Fibroblast of lung (primary cell): ENCODE measurements around the gene PCDH9. TPM values are rescaled to one million over a fixed set of nuclear protein-coding genes. Genes with fewer than 3 reads are reported as not detected.
A peak's percentile ranks its signal among the peaks of the same experiment; 100 is the strongest.

Experiments used
- DNase-seq, 2 donors: peaks; one replicate each; pipeline versions ENCODE4 v3.0.0 to v3.0.0-alpha.2; 2010; ENCODE audit warnings: low read depth in 2 of 2
- H2AFZ ChIP-seq: 2 replicates; pipeline ENCODE4 v1.5.1; 2012; ENCODE audit warnings: low read length, control low read depth, inconsistent platforms
- H3K27ac ChIP-seq: 2 replicates; pipeline ENCODE4 v1.5.1; 2011; ENCODE audit warnings: low read length, control low read depth; ENCODE audit not compliant: insufficient read depth
- H3K27me3 ChIP-seq: 2 replicates; pipeline ENCODE4 v1.5.1; 2011; ENCODE audit warnings: mild to moderate bottlenecking, low read length; ENCODE audit not compliant: control insufficient read depth, insufficient read depth
- H3K36me3 ChIP-seq: 2 replicates; pipeline ENCODE4 v1.5.1; 2011; ENCODE audit warnings: low read length; ENCODE audit not compliant: control insufficient read depth, insufficient read depth
- H3K4me1 ChIP-seq: 2 replicates; pipeline ENCODE4 v1.5.1; 2011; ENCODE audit warnings: low read length; ENCODE audit not compliant: control insufficient read depth, insufficient read depth; ENCODE audit errors: extremely low read depth
- H3K4me2 ChIP-seq: 2 replicates; pipeline ENCODE4 v1.5.1; 2011; ENCODE audit warnings: low read length, control low read depth; ENCODE audit not compliant: insufficient read depth; ENCODE audit errors: extremely low read depth
- H3K4me3 ChIP-seq, 4 experiments: fragments of 200-600 bp in 1 of 4; sonication (generic) in 1 of 4; replicated peaks in 1 of 4; 2 replicates each; pipeline ENCODE4 v1.5.1; 2011 to 2016; ENCODE audit warnings: low read length in 4 of 4, low read depth in 3 of 4, mild to moderate bottlenecking in 3 of 4, control low read depth in 2 of 4, inconsistent platforms in 1 of 4, mixed read lengths in 1 of 4; ENCODE audit not compliant: insufficient read depth in 1 of 4; ENCODE audit errors: control extremely low read depth in 1 of 4
- H3K79me2 ChIP-seq: 2 replicates; pipeline ENCODE4 v1.5.1; 2012; ENCODE audit warnings: mild to moderate bottlenecking, low read length, inconsistent platforms; ENCODE audit not compliant: control insufficient read depth, insufficient read depth
- H3K9ac ChIP-seq: 2 replicates; pipeline ENCODE4 v1.5.1; 2011; ENCODE audit warnings: mild to moderate bottlenecking, low read length, control low read depth; ENCODE audit not compliant: insufficient read depth
- H3K9me3 ChIP-seq: 2 replicates; pipeline ENCODE4 v1.5.1; 2012; ENCODE audit warnings: low read depth, low read length; ENCODE audit not compliant: control insufficient read depth, insufficient read depth
- H4K20me1 ChIP-seq: 2 replicates; pipeline ENCODE4 v1.5.1; 2011; ENCODE audit warnings: low read length; ENCODE audit not compliant: control insufficient read depth, insufficient read depth; ENCODE audit errors: extremely low read depth
- EZH2 ChIP-seq: IDR thresholded peaks from 2 replicates; pipeline ENCODE4 v1.5.1; 2012; ENCODE audit warnings: low read length, control low read depth, mild to moderate bottlenecking; ENCODE audit errors: missing control alignments
- polyA plus RNA-seq, 2 donors: library from polyadenylated mRNA; depleted of rRNA in 1 of 2; stranded (reverse) in 1 of 2; unstranded in 1 of 2; fragments of >200 nt; gene quantifications; 2 replicates each; pipeline ENCODE4 v1.2.1, GENCODE V29; 2011 to 2012; ENCODE audit warnings: missing spikeins in 1 of 2
- total RNA-seq: library from RNA; depleted of rRNA; stranded (reverse); fragments of >200 nt; gene quantifications from 2 replicates; pipeline ENCODE4 v1.2.1, GENCODE V29; 2014
- TF ChIP-seq, protein P1 (sequence below), 2 donors: IDR thresholded peaks in 1 of 2; conservative IDR thresholded peaks in 1 of 2; 1 replicate in 1 of 2; 2 replicates in 1 of 2; pipeline ENCODE4 v1.5.1; 2011 to 2012; ENCODE audit warnings: low read length in 2 of 2, control low read depth in 1 of 2, inconsistent platforms in 1 of 2, low read depth in 1 of 2, mild to moderate bottlenecking in 1 of 2

PCDH9 gene
- total and polyA plus RNA-seq, 2 donors (not counting 1 experiment from before 2014, with no cell fraction given), result 0.50 to 0.67 TPM

- Histone ChIP-seq H3K4me3 (no peak overlapping the region), H3K4me1 (no peaks in the 10 kb centered on the region), H3K27ac (no peak overlapping the region), H3K9ac (no peak overlapping the region), H4K20me1 (no peaks in the 10 kb centered on the region), H2AFZ (no peak overlapping the region), H3K4me2 (no peak overlapping the region), H3K9me3 (no peaks in the 10 kb centered on the region), H3K27me3 (no peaks in the 10 kb centered on the region), H3K79me2 (no peaks in the 10 kb centered on the region), H3K36me3 (no peaks in the 10 kb centered on the region)
- DNase-seq, result peak in 1 of 2 donors; percentile 25
- TF ChIP-seq EZH2, result no peak
- TF ChIP-seq, protein P1, sequence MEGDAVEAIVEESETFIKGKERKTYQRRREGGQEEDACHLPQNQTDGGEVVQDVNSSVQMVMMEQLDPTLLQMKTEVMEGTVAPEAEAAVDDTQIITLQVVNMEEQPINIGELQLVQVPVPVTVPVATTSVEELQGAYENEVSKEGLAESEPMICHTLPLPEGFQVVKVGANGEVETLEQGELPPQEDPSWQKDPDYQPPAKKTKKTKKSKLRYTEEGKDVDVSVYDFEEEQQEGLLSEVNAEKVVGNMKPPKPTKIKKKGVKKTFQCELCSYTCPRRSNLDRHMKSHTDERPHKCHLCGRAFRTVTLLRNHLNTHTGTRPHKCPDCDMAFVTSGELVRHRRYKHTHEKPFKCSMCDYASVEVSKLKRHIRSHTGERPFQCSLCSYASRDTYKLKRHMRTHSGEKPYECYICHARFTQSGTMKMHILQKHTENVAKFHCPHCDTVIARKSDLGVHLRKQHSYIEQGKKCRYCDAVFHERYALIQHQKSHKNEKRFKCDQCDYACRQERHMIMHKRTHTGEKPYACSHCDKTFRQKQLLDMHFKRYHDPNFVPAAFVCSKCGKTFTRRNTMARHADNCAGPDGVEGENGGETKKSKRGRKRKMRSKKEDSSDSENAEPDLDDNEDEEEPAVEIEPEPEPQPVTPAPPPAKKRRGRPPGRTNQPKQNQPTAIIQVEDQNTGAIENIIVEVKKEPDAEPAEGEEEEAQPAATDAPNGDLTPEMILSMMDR (conservative IDR thresholded peaks at IDR 0.05 in 1 of 2, IDR thresholded peaks at IDR 0.05 in 1 of 2; ENCODE audit: low read depth in 1 of 2, low read length in 2 of 2), result no peak
These were observed 96.7 kb downstream of the PCDH9 start for GRCh38 chr13:67133476-67133875.

- Histone ChIP-seq H3K27ac (no peak overlapping the region), H3K4me1 (no peaks in the 10 kb centered on the region), H3K4me2 (no peak overlapping the region), H3K36me3 (no peaks in the 10 kb centered on the region), H3K9me3 (no peaks in the 10 kb centered on the region), H2AFZ (no peak overlapping the region), H3K9ac (no peak overlapping the region), H3K27me3 (no peaks in the 10 kb centered on the region), H3K79me2 (no peaks in the 10 kb centered on the region), H3K4me3 (no peak overlapping the region), H4K20me1 (no peaks in the 10 kb centered on the region)
- no peak for TF ChIP-seq EZH2
- TF ChIP-seq, protein P1 (conservative IDR thresholded peaks at IDR 0.05 in 1 of 2, IDR thresholded peaks at IDR 0.05 in 1 of 2; ENCODE audit: low read depth in 1 of 2, low read length in 2 of 2), result no peak
- no peak for DNase-seq
These were observed 98.7 kb downstream of the PCDH9 start for GRCh38 chr13:67131393-67131792.

- TF ChIP-seq, protein P1 (conservative IDR thresholded peaks at IDR 0.05 in 1 of 2, IDR thresholded peaks at IDR 0.05 in 1 of 2; ENCODE audit: low read depth in 1 of 2, low read length in 2 of 2), result no peak
- no peak for TF ChIP-seq EZH2
- Histone ChIP-seq H3K27me3 (no peaks in the 10 kb centered on the region), H3K79me2 (no peaks in the 10 kb centered on the region), H3K9ac (no peak overlapping the region), H4K20me1 (no peaks in the 10 kb centered on the region), H3K4me2 (no peak overlapping the region), H3K4me1 (no peaks in the 10 kb centered on the region), H2AFZ (no peak overlapping the region), H3K9me3 (no peaks in the 10 kb centered on the region), H3K36me3 (no peaks in the 10 kb centered on the region), H3K4me3 (no peak overlapping the region), H3K27ac (no peak overlapping the region)
- DNase-seq, result no peak
These were observed 99.7 kb downstream of the PCDH9 start for GRCh38 chr13:67130444-67130843.
